Fibroblast of skin of abdomen (primary cell): ENCODE results near the gene RBL2.
"Not testable (repeated sequence)": the region's sequence is repeated elsewhere in the genome, so short reads cannot be mapped to it uniquely, and the experiment has no call there.

Source experiments
- DNase-seq: peaks from one replicate; pipeline ENCODE4 v3.0.0-alpha.2; 2013

The RBL2 gene

DNA sequence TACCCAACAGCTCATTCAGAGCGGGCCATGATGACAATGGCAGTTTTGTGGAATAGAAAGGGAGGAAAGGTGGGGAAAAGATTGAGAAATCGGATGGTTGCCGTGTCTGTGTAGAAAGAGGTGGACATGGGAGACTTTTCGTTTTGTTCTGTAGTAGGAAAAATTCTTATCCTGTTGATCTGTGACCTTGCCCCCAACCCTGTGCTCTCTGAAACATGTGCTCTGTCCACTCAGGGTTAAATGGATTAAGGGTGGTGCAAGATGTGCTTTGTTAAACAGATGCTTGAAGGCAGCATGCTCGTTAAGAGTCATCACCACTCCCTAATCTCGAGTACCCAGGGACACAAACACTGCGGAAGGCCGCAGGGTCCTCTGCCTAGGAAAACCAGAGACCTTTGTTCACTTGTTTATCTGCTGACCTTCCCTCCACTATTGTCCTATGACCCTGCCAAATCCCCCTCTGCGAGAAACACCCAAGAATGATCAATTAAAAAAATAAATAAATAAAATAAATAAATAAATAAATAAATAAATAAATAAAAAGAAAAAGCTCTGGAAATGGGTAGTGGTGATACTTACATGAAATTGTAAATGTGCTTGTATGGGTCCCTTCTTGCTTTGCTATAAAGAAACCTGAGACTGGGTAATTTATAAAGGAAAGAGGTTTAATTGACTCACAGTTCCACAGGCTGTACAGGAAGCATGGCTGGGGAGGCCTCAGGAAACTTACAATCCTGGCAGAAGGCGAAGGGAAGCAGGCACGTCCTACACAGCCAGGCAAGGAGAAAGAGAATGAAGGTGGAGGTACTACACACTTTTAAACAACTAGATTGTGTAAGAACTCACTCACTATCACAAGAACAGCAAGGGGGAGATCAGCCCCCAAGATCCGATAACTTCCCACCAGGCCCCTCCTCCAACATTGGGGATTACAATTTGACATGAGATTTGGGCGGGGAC is 105.8 kb downstream of the RBL2 start:
- DNase-seq: not testable (repeated sequence)
